K562 (cell line): ENCODE results near the gene MXRA7. TPM values are rescaled to one million over a fixed set of nuclear protein-coding genes. Genes with fewer than 3 reads are reported as not detected.

Source experiments
- AFF1 ChIP-seq, 2 experiments: fragments of 450-650 bp; IDR thresholded peaks; 2 replicates each; pipeline ENCODE4 v1.6.1; 2018; ENCODE audit warnings: mild to moderate bottlenecking in 2 of 2, low read depth in 1 of 2; ENCODE audit not compliant: partially characterized antibody in 2 of 2
- GTF2A2 ChIP-seq: IDR thresholded peaks from 2 replicates; pipeline ENCODE4 v1.6.1; 2016; ENCODE audit warnings: mild to moderate bottlenecking, missing genetic modification characterization, missing compliant biosample characterization
- HNRNPLL ChIP-seq: fragments of 200-400 bp; formaldehyde crosslinking; IDR thresholded peaks from 2 replicates; pipeline ENCODE4 v1.6.1; 2017; ENCODE audit warnings: low read length, low read depth, mild to moderate bottlenecking; ENCODE audit not compliant: poor library complexity, severe bottlenecking
- NBN ChIP-seq: fragments of 450-650 bp; IDR thresholded peaks from 2 replicates; pipeline ENCODE4 v1.6.1; 2016; ENCODE audit warnings: low read depth, mild to moderate bottlenecking
- NRF1 ChIP-seq, 2 experiments: fragments of 450-650 bp; IDR thresholded peaks in 1 of 2; conservative IDR thresholded peaks in 1 of 2; 2 replicates each; pipeline ENCODE4 v1.6.1; 2014; ENCODE audit warnings: mild to moderate bottlenecking in 2 of 2
- SNIP1 ChIP-seq: fragments of 450-650 bp; IDR thresholded peaks from 2 replicates; pipeline ENCODE4 v1.7.1; 2017; ENCODE audit warnings: low read depth, mild to moderate bottlenecking
- ZNF239 ChIP-seq: fragments of 250-450 bp; sonication (Bioruptor Pico); IDR thresholded peaks from 2 replicates; pipeline ENCODE4 v1.4.0; 2020; ENCODE audit warnings: mild to moderate bottlenecking
- ZNF408 ChIP-seq: fragments of 250-450 bp; sonication (Bioruptor Pico); IDR thresholded peaks from 2 replicates; pipeline ENCODE4 v1.4.0; 2020; ENCODE audit warnings: low read depth, mild to moderate bottlenecking, moderate library complexity
- polyA plus RNA-seq, 8 experiments: library from polyadenylated mRNA; depleted of rRNA in 4 of 8; stranded (reverse) in 5 of 8; unstranded in 3 of 8; fragments of >200 nt; fragmentation: Nextera tagmentation in 2 of 8; fragmentation: Illumina TruSeq in 1 of 8; extraction: Ambion mirVana in 2 of 8; extraction: Trizol in 1 of 8; gene quantifications; 2 replicates each; pipeline versions ENCODE4 v1.2.1 to v1.2.3, GENCODE V29; 2011 to 2014; ENCODE audit warnings: inconsistent platforms in 1 of 8, missing spikeins in 1 of 8
- total RNA-seq, 7 experiments: library from RNA; depleted of rRNA in 6 of 7; stranded (reverse); fragments of >200 nt in 6 of 7; fragmentation: Illumina TruSeq in 2 of 7; extraction: Trizol in 2 of 7; gene quantifications; 2 replicates each; pipeline versions ENCODE4 v1.2.1 to v1.2.3, GENCODE V29; 2011 to 2021; ENCODE audit warnings: low replicate concordance in 1 of 7
- TF ChIP-seq, protein P1 (sequence below), 2 experiments: fragments of 450-650 bp in 1 of 2; sonication (generic) in 1 of 2; formaldehyde crosslinking in 1 of 2; IDR thresholded peaks; 2 replicates each; pipeline versions ENCODE4 v1.7.1 to v1.9.0; 2016 to 2022; ENCODE audit warnings: inconsistent platforms in 1 of 2, mild to moderate bottlenecking in 1 of 2, missing genetic modification reagents in 1 of 2

The MXRA7 gene
- total and polyA plus RNA-seq, 9 of the 15 experiments (the other 6 are each of a cell fraction or from before 2014, with no cell fraction given), result 2.6 to 38.4 (median 14.3) TPM

- TF ChIP-seq, protein P1, sequence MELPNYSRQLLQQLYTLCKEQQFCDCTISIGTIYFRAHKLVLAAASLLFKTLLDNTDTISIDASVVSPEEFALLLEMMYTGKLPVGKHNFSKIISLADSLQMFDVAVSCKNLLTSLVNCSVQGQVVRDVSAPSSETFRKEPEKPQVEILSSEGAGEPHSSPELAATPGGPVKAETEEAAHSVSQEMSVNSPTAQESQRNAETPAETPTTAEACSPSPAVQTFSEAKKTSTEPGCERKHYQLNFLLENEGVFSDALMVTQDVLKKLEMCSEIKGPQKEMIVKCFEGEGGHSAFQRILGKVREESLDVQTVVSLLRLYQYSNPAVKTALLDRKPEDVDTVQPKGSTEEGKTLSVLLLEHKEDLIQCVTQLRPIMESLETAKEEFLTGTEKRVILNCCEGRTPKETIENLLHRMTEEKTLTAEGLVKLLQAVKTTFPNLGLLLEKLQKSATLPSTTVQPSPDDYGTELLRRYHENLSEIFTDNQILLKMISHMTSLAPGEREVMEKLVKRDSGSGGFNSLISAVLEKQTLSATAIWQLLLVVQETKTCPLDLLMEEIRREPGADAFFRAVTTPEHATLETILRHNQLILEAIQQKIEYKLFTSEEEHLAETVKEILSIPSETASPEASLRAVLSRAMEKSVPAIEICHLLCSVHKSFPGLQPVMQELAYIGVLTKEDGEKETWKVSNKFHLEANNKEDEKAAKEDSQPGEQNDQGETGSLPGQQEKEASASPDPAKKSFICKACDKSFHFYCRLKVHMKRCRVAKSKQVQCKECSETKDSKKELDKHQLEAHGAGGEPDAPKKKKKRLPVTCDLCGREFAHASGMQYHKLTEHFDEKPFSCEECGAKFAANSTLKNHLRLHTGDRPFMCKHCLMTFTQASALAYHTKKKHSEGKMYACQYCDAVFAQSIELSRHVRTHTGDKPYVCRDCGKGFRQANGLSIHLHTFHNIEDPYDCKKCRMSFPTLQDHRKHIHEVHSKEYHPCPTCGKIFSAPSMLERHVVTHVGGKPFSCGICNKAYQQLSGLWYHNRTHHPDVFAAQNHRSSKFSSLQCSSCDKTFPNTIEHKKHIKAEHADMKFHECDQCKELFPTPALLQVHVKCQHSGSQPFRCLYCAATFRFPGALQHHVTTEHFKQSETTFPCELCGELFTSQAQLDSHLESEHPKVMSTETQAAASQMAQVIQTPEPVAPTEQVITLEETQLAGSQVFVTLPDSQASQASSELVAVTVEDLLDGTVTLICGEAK (IDR thresholded peaks at IDR 0.05), result no peak
- TF ChIP-seq, protein P1 (CRISPR knock-in tag; IDR thresholded peaks at IDR 0.05), result no peak
- no peak for TF ChIP-seq GTF2A2 (tag)
- no peak for TF ChIP-seq SNIP1
- peak; percentile 93 to 95 for TF ChIP-seq NRF1 (conservative IDR thresholded peaks at IDR 0.05 in 1 of 2, IDR thresholded peaks at IDR 0.05 in 1 of 2)
- peak in 1 of 2 experiments; percentile 56 for TF ChIP-seq AFF1 (IDR thresholded peaks at IDR 0.05; ENCODE audit: low read depth in 1 of 2, partially characterized antibody in 2 of 2)
- TF ChIP-seq HNRNPLL, result no peak
- no peak for TF ChIP-seq ZNF239 (CRISPR knock-in tag)
- no peak for TF ChIP-seq ZNF408 (CRISPR knock-in tag)
- peak; percentile 21 for TF ChIP-seq NBN
Measured at GRCh38 chr17:76737676-76738467, 27.1 kb upstream of the MXRA7 start, which contains the start of gene MFSD11 (continued).
